HK-2 (cell line): ENCODE measurements around the gene STRADB.
"Not testable (repeated sequence)": the region's sequence is repeated elsewhere in the genome, so short reads cannot be mapped to it uniquely, and the experiment has no call there.

Experiments used
- DNase-seq: peaks from one replicate; pipeline ENCODE4 v3.0.0-alpha.2; 2018; ENCODE audit not compliant: unreplicated experiment

STRADB gene

DNA sequence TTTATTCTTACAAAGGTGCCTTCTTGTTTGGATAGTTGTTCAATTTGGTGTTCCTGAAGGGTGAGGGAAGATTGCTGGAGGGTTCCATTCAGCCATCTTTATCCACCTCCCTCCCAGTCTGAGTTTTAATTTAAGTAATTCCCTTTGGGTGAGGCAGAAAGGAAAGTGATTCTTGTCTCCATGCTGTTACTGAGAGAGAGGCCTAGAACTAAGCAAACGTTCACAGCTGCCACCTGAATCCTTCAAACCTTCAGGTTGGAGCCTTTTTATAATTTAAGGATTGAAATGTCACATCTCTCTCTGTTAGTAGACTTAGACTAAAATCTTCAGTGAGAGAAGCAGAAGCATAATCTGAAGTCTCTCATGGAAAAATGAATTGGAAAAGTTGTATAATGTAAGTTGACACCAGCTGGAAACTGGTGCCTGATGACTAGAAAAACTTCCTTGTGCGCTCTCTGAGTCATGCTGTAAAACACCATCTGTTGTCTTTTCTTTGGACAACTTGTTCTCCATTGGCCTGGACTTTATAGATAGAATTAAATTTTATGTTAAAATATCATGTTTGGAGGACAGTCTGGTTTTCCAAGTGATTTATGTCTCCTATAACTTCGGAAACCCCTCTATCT lies 14.6 kb downstream of the STRADB start:
- no peak for DNase-seq

GRCh38 chr2:201467666-201468065 lies 16.1 kb downstream of the STRADB start:
- DNase-seq, result no peak

DNA sequence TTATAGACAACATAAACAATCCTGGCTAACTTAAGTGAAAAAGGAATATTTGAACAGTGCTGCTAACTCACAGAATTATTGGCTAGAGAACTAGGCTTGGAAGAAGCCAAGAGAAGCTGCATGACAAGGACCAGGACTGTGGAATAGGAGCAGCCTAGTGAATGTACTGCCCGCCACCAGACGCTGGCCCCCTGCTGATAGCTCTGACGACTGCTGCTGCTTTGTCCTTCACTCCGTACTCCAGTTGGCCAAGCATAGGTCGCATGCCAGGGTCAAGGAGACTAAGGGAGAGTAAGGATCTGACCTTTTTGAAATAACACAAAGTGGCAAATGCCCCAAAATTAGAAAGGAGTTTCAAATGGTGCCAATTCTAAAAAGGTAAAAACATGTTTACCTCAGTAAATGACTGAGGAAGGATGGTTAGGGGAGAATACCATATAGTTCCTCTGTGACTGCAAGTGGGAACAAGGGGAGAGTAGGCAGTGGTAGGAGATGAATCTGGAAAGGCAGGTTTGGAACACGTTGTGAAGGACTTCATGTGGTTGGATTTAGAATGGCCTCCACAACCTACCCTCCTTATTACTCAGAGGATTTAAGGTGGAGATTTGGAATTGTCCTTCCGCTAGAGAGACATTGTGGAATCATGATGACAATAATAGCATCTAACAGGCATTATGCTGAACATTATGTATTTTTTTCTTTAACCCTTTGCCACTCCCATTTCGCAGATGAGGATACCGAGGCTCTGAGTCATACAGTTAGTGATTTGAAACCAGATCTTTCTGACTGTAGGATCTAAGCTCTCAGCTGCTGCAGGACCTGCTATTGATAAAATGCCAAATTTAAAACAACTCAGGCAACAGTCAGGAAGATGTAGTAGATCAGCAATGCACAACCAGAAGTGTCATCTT lies 19.5 kb downstream of the STRADB start:
- DNase-seq, result no peak

GRCh38 chr2:201471732-201472393 lies 20.3 kb downstream of the STRADB start:
- DNase-seq, result no peak

DNA sequence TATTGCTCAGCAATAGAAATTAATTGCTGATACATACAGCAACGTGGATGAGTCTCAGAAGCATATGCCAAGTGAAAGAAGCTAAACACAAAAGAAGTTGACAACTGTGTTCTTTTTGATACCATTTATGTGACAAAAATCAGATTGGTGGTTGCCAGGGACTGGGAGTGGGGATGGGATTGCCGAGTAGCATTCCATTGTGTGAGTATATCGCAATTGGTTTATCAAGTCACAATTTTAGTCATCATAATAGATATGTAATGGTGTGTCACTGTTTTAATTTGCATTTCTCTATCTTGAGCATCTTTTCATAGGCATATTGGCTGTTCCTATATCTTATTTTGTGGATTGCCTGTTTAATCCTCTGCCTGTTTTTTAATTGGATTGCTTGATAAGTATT lies 20.9 kb downstream of the STRADB start:
- DNase-seq, result no peak

DNA sequence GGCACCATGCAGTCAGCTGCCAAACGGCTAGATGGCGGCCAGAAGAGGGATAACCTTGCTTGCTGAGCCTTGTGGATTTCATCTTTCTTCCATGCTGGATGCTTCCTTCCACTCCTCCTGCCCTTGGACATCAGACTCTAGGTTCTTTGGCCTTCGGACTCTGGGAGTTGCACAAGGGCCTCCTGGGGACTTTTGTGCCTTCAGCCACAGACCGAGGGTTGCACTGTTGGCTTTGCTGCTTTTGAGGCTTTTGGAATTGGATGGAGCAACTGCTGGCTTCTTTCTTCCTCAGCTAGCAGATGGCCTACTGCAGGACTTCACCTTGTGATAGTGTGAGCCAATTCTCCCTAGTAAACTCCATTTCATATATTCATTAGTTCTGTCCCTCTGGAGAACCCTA lies 31.0 kb downstream of the STRADB start:
- DNase-seq, result no peak

DNA sequence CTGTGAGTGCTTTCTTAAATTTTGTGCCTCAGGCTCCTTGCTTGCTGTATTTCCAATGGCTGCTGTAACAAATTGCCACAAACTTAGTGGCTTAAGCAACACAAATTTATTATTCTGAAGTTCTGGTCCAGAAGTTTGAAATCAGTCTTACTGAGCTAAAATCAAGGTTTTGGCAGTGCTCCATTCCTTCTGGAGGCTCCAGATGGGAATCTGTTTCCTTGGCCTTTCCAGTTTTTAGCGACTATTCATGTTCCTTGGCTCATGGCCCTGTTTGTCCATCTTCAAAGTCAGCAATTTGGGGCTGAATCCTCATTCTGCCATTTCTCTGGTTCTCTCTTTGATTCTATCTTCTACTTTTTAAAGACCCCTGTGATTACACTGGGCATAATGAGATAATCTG lies 31.8 kb downstream of the STRADB start:
- DNase-seq, result no peak

DNA sequence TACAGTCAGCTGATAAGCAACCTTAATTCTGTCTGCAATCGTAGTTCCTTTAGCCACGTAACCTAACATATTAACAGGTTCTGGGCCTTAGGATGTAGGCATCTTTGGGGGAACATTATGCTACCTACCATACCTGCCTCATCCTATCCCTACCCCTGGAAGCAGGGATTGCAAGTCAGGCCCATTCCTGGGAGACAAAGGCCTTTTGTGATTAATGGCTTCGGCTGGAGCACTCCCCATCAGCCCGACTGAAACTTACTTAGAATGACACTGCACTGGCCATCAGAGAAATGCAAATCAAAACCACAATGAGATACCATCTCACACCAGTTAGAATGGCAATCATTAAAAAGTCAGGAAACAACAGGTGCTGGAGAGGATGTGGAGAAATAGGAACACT lies 32.2 kb downstream of the STRADB start:
- DNase-seq, result not testable (repeated sequence)

DNA sequence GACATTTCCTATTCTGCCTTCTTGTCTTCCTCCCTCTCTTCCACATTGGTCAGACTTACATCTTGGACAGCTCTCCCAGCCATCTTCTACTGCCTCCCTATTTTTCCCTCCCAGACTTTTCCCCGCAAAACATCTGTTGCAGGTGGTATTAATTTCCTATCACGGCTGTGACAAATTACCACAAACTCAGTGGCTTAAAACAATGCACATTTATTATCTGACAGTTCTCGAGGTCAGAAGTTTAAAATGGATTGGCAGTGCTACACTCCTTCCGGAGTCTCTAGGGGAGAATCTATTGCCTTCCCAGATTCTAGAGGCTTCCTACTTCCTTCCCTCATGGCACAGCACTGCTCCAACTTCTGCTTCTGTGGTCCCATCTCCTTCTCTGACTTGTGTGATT lies 33.3 kb downstream of the STRADB start:
- no peak for DNase-seq

GRCh38 chr2:201490291-201490690 lies 38.8 kb downstream of the STRADB start:
- DNase-seq, result no peak

- no peak for DNase-seq
Observed at GRCh38 chr2:201496785-201497184, 45.2 kb downstream of the STRADB start.

- no peak for DNase-seq
Observed at GRCh38 chr2:201500534-201500933, 49.0 kb downstream of the STRADB start.

- no peak for DNase-seq
Observed at GRCh38 chr2:201502713-201503112, 51.2 kb downstream of the STRADB start.

- DNase-seq, result no peak
Observed at GRCh38 chr2:201507725-201508124, 56.2 kb downstream of the STRADB start.

- DNase-seq, result no peak
Observed at GRCh38 chr2:201513271-201513670, 61.7 kb downstream of the STRADB start.

DNA sequence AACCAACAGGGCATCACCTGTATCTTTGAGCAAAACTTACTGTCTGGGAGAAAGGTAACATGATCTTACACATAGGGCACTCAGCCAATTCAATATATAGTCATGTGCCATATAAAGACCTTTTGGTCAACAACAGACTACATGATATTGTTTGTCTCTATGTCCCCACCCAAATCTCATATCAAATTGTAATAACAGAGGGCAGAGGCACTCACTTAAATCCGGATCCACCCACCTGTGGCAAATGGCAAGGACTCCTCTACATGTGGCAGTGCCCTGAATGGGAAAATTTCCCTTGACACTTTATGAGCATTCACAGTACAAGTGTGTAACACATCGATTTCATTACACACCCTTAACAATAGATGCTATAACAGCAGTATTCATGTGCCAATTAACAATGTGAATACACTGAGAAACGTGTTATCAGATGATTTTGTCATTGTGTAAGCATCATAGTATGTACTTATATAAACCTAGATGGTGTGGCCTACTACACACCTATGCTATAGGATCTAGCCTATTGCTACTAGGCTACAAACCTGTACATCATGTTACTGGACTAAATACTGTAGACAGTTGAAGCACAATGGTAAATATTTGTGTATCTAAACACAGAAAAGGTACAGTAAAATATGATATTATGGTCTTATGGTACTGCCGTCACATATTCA lies 64.2 kb downstream of the STRADB start:
- no peak for DNase-seq

- no peak for DNase-seq
Observed at GRCh38 chr2:201517094-201517493, 65.6 kb downstream of the STRADB start.

- no peak for DNase-seq
Observed at GRCh38 chr2:201520201-201520600, 68.7 kb downstream of the STRADB start.

- DNase-seq, result no peak
Observed at GRCh38 chr2:201522965-201523364, 71.4 kb downstream of the STRADB start.

- DNase-seq, result no peak
Observed at GRCh38 chr2:201523506-201523905, 72.0 kb downstream of the STRADB start.
